Measurements from ENCODE around the gene GALNT16. TPM values are rescaled to one million over a fixed set of nuclear protein-coding genes. Genes with fewer than 3 reads are reported as not detected.

GALNT16 gene
- total and polyA plus RNA-seq, 2 of the 8 experiments (the other 6 are each of a cell fraction or from before 2014, with no cell fraction given) = 5.4 to 6.3 TPM

DNA sequence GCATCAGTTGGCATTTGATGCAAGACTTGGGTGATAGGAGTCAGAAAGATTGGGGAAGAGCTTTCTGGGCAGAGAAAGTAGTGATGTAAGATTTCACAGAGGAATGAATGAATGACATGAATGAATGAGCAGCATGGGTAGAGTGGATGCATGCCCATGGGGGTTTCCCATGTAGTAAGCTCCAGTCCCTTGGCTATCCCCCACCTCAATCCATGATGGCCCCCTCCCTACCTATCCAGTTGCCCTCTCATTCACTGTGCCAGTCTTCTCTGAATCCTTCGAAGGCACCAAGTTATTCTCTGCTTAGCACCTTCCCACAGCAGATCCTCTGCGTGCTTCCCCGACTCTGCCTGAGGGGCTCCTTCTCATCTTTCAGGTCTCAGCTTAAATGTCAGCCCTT lies 106.1 kb downstream of the GALNT16 start:
- H4K5ac ChIP-seq (ENCODE audit: insufficient read length, low read depth, low read length) = no peak overlapping the region
- H4K91ac ChIP-seq (replicated peaks; ENCODE audit: insufficient read length, low read length) = no peak overlapping the region
- H3K56ac ChIP-seq (replicated peaks; ENCODE audit: insufficient read length, low read depth, low read length) = no peak overlapping the region
- no peak overlapping the region for H3K4me2 ChIP-seq (ENCODE audit: insufficient read depth in 1 of 2, low read depth in 2 of 2, low read length in 2 of 2)
- H2AK5ac ChIP-seq (ENCODE audit: low read depth, low read length) = no peak overlapping the region
- H3K9me3 ChIP-seq (ENCODE audit: insufficient read depth in 2 of 2, low read depth in 1 of 2, low read length in 1 of 2) = no peaks in the 10 kb centered on the region
- no peaks in the 10 kb centered on the region for H3K79me2 ChIP-seq (ENCODE audit: control insufficient read depth in 1 of 2, insufficient read depth in 2 of 2, low read length in 2 of 2)
- H4K8ac ChIP-seq (ENCODE audit: extremely low read depth, insufficient read depth, low read length) = no peak overlapping the region
- peaks cover 0 to 3% (median 0%) of the 10 kb centered on the region in 4 experiments; a peak in 1 of 7 replicates for H3K4me1 ChIP-seq (replicated peaks in 1 of 4; ENCODE audit: control insufficient read depth in 3 of 4, insufficient read depth in 4 of 4, low read length in 3 of 4)
- no peak overlapping the region for H3K4me3 ChIP-seq (ENCODE audit: extremely low read depth in 1 of 4, insufficient read depth in 2 of 4, low read depth in 3 of 4, low read length in 4 of 4)
- POLR2A ChIA-PET (ENCODE audit: partially characterized antibody) = interaction anchor here (0.7 to 1.5 kb wide), 4 partner anchors 9 to 34 kb away, joined by 3 to 5 read pairs (median 3); partner anchors contain the start of gene ERH
- DNase-seq (ENCODE audit: low read depth in 1 of 2, low spot score in 2 of 2) (no peak), FAIRE-seq (no peak)
- CTCF ChIA-PET (ENCODE audit: partially characterized antibody) = interaction anchor here (0.7 to 11.8 kb wide), 11 partner anchors 9 to 125 kb away, joined by 3 to 130 read pairs (median 4); no protein-coding TSS in a partner anchor
- H2BK12ac ChIP-seq (ENCODE audit: low read depth, low read length) = no peak overlapping the region
- H4K20me1 ChIP-seq (replicated peaks in 1 of 2; ENCODE audit: control insufficient read depth in 1 of 2, insufficient read depth in 2 of 2, low read length in 2 of 2) = peaks cover 1 to 3% of the 10 kb centered on the region in 2 experiments
- TF ChIP-seq, protein P1, sequence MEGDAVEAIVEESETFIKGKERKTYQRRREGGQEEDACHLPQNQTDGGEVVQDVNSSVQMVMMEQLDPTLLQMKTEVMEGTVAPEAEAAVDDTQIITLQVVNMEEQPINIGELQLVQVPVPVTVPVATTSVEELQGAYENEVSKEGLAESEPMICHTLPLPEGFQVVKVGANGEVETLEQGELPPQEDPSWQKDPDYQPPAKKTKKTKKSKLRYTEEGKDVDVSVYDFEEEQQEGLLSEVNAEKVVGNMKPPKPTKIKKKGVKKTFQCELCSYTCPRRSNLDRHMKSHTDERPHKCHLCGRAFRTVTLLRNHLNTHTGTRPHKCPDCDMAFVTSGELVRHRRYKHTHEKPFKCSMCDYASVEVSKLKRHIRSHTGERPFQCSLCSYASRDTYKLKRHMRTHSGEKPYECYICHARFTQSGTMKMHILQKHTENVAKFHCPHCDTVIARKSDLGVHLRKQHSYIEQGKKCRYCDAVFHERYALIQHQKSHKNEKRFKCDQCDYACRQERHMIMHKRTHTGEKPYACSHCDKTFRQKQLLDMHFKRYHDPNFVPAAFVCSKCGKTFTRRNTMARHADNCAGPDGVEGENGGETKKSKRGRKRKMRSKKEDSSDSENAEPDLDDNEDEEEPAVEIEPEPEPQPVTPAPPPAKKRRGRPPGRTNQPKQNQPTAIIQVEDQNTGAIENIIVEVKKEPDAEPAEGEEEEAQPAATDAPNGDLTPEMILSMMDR (IDR thresholded peaks at IDR 0.05; ENCODE audit: control extremely low read depth in 1 of 3, insufficient read depth in 1 of 3, low read depth in 1 of 3, low read length in 3 of 3) = no peak
- TF ChIP-seq CBX8 (IDR thresholded peaks at IDR 0.05; ENCODE audit: borderline replicate concordance, low read depth, low read length) = no peak
- TF ChIP-seq RFX5 (IDR thresholded peaks at IDR 0.05; ENCODE audit: borderline replicate concordance, low read depth, low read length) = no peak
- no peak for TF ChIP-seq BRCA1 (IDR thresholded peaks at IDR 0.05; ENCODE audit: low read depth, low read length)
- no peak for TF ChIP-seq MAFK (IDR thresholded peaks at IDR 0.05; ENCODE audit: low read depth, low read length)
- no peak for TF ChIP-seq RBBP5 (IDR thresholded peaks at IDR 0.05; ENCODE audit: borderline replicate concordance, low read depth, low read length)
- TF ChIP-seq, protein P2, sequence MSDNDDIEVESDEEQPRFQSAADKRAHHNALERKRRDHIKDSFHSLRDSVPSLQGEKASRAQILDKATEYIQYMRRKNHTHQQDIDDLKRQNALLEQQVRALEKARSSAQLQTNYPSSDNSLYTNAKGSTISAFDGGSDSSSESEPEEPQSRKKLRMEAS (IDR thresholded peaks at IDR 0.05) = no peak
- TF ChIP-seq PHF8 (conservative IDR thresholded peaks at IDR 0.05; ENCODE audit: low read depth, low read length) = no peak
- no peak for TF ChIP-seq YY1 (IDR thresholded peaks at IDR 0.05; ENCODE audit: low read depth, low read length)
- no peak for TF ChIP-seq SUZ12 (IDR thresholded peaks at IDR 0.05; ENCODE audit: low read length)
- H3K23me2 ChIP-seq (ENCODE audit: low read depth, low read length) = no peaks in the 10 kb centered on the region
- 84% methylated on average over 3 of the region's 3 CpGs; no CpG with 5 or more reads in 1 of the 2 experiments for WGBS, 2 experiments (ENCODE audit: extremely low coverage in 1 of 2, insufficient coverage in 1 of 2, insufficient read length in 1 of 2, insufficient replicate concordance in 2 of 2, low coverage in 1 of 2, low lambda C conversion rate in 2 of 2, missing lambda C conversion rate in 1 of 2)
- no peak overlapping the region for H2BK120ac ChIP-seq (replicated peaks; ENCODE audit: low read depth, low read length)
- no peak overlapping the region for H2BK20ac ChIP-seq (ENCODE audit: low read length)
- no peak overlapping the region for H3K23ac ChIP-seq (ENCODE audit: insufficient read length)
- H3K79me1 ChIP-seq (ENCODE audit: low read depth, low read length) = no peaks in the 10 kb centered on the region
- no peak overlapping the region for H2BK5ac ChIP-seq (ENCODE audit: low read depth, low read length)
- H3K27me3 ChIP-seq (replicated peaks in 1 of 4; ENCODE audit: control insufficient read depth in 3 of 4, extremely low read depth in 1 of 4, insufficient read depth in 3 of 4, low read length in 3 of 4) = no peaks in the 10 kb centered on the region
- H3K27ac ChIP-seq (ENCODE audit: low read depth, low read length) = no peak overlapping the region
- no peak overlapping the region for H2BK15ac ChIP-seq (ENCODE audit: low read length)
- H3K4ac ChIP-seq (replicated peaks; ENCODE audit: insufficient read length, low read depth, low read length) = no peak overlapping the region
- no peak overlapping the region for H2AFZ ChIP-seq (ENCODE audit: low read length)
- H3K18ac ChIP-seq (ENCODE audit: extremely low read depth, low read length) = no peak overlapping the region
- H3K36me3 ChIP-seq (ENCODE audit: control insufficient read depth in 2 of 4, insufficient read depth in 4 of 4, low read length in 3 of 4) = no peaks in the 10 kb centered on the region
- H3K14ac ChIP-seq (ENCODE audit: insufficient read length) = no peak overlapping the region
- H3K9ac ChIP-seq (replicated peaks in 1 of 4; ENCODE audit: extremely low read depth in 1 of 4, low read depth in 3 of 4, low read length in 3 of 4) = no peak overlapping the region

All from H1 (cell line).